Esophagus squamous epithelium (tissue), 4 donors: ENCODE measurements around the gene MNAT1.

Experiments used
- CTCF ChIP-seq, 6 experiments: fragments of 450-650 bp in 4 of 6; fragments of 200-600 bp in 2 of 6; sonication (generic) in 2 of 6; IDR thresholded peaks; one replicate each; pipeline ENCODE4 v1.5.1; 2016 to 2019; ENCODE audit warnings: antibody characterized with exemption in 6 of 6, mild to moderate bottlenecking in 4 of 6, moderate library complexity in 4 of 6
- POLR2A ChIP-seq, 4 donors: fragments of 450-650 bp; IDR thresholded peaks; one replicate each; pipeline ENCODE4 v1.6.1; 2017; ENCODE audit warnings: antibody characterized with exemption in 4 of 4, mild to moderate bottlenecking in 4 of 4, moderate library complexity in 3 of 4

GRCh38 chr14:60800409-60800808 is 65.8 kb downstream of the MNAT1 start:
- TF ChIP-seq POLR2A (IDR thresholded peaks at IDR 0.05) (no peak), CTCF (IDR thresholded peaks at IDR 0.05) (no peak)
